HG02642 (cell line): ENCODE data around the gene PRRT2.

Experiments
- ATAC-seq: cut with Tn5 transposase; IDR thresholded peaks from one replicate; pipeline ENCODE4 v1.9.1; 2021; ENCODE audit warnings: mild to moderate bottlenecking; ENCODE audit not compliant: unreplicated experiment, poor library complexity

The PRRT2 gene

GRCh38 chr16:29809850-29810698, 1.9 kb upstream of the PRRT2 start:
- no peak for ATAC-seq

DNA sequence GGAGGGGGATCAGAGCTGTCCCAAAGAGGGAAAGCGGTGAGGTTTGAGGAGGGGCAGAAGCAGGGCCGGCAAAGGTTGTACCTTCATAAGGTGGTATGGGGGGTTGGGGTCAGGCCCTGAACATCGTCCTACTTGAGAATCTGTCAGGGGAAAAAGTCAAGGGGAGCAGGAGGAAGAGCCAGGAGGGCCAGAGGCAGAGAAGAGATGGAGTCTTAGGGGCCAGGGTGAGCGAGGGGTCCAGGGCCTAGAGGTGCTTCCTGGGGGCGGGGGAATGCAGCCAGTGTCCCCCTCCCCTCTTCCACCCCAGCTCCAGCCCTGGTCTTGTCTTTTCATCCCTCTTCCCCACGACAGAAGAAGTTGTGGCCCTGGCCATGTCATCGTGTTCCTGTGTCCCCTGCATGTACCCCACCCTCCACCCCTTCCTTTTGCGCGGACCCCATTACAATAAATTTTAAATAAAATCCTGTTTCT, 1.3 kb upstream of the PRRT2 start:
- ATAC-seq: no peak

DNA sequence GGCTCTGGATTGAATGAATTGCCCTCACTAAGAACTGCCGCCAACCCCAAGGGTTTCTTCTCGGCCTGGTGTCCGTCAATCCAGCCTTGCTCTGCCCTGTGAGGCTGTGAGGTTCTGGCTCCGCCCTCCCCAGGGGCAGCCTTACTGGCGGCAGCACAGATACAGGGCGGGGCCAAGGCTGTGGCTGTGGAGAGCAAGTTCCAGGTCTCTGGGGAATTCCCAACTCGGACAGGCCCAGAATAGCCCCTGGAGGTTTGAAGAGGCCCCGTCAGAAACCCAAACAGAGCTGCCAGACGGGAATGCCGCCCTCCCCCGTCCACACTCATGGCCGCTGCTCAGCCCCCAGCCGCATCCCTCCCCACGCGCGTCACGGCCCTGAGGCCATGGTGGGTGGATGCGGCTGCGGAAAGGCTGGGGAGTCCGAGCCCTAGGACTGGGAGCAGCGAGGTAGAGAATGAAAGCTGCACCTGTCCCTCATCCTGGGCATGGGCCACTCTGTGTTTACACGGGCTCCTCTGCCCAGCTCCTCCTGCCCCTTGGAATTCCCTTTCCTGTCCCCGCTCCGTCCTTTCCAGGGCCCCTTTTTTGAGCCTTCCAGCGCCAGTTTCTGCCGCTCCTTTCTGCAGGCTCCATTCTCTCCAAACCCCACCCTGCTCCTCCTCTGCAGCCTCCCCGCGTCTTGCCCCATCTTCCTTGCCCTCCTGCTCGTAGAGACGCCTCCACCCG, 660 bp upstream of the PRRT2 start:
- peak; percentile 31 for ATAC-seq

DNA sequence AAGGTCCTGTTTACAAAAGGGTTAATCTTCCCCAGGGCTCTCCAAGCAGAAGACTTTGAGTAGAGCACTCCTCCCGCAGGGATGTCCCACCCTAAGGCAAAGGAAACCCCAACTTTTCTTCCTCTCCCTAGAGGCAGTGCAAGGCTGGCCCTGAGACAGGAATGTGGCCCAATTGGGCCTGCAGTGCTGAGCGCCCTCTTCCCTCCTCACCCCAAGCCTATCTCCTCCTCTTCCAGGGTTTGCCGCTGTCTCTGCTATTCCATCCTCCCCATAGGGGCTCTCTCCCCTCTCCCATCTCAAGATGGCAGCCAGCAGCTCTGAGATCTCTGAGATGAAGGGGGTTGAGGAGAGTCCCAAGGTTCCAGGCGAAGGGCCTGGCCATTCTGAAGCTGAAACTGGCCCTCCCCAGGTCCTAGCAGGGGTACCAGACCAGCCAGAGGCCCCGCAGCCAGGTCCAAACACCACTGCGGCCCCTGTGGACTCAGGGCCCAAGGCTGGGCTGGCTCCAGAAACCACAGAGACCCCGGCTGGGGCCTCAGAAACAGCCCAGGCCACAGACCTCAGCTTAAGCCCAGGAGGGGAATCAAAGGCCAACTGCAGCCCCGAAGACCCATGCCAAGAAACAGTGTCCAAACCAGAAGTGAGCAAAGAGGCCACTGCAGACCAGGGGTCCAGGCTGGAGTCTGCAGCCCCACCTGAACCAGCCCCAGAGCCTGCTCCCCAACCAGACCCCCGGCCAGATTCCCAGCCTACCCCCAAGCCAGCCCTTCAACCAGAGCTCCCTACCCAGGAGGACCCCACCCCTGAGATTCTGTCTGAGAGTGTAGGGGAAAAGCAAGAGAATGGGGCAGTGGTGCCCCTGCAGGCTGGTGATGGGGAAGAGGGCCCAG, 1.0 kb downstream of the PRRT2 start:
- no peak for ATAC-seq

- ATAC-seq: no peak
These were observed 1.9 kb downstream of the PRRT2 start for GRCh38 chr16:29813644-29814562.

DNA sequence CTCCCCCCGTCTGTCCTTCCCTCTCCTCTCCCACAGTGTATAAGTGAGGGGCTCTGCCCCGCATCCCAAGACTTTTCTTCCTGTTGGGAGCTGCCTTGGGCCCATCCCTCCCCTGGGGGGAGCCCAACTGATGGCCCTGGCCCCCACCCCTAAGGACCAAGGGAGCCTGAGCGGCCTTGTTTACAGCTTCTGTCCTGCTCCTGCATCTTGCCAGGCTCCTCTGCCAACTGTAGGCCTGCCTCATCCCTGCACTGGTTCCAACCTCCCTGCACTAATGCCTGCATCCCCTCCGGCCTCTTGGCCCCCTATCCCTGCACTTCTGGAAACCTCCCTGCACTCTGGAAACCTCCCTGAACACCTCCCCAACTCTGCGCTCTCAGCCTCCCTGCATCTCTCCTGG, 2.6 kb downstream of the PRRT2 start:
- ATAC-seq: no peak

- ATAC-seq: no peak
These were observed 3.2 kb downstream of the PRRT2 start for GRCh38 chr16:29815032-29815721.

DNA sequence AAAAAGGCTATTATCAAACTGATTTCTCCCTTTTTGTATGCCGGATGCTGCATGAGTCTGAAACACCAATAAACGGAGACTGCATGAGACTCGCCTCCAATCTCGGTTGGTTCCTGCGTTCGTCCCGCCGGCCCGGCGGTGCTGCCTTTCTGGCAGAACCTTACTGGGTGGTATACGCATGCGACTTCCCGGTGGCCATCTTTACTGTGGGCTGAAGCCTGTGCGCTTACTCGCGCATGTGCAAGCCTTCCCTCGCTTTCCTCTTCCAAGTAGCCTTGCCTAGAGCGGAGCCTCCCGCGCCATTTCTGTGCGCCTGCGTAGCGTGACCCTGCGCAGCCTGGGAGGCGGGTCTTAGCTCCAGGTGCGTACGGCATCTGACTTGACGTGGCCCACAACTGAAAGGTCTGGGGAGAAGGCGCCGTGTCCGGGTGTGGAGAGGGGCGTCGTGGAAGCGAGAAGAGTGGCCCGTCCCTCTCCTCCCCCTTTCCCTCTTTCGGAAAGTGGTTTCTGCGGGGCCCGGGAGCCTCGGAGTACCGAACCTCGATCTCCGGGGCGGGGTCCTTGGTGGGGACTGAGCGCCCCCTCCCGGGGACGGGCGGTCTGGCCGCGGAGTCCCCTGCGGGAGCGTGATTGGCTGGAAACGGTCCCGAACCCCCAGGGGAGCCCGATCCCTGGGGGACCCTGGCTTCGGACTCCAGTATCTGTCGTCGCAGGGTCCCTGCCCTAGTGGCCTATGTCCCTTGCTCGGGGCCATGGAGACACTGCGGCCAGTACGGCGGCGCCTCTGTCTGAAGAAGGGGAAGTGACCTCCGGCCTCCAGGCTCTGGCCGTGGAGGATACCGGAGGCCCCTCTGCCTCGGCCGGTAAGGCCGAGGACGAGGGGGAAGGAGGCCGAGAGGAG, 4.0 kb downstream of the PRRT2 start, which contains the start of gene PAGR1:
Gene PAGR1 (plus strand): TSS at position 360 of the 901 bp plus-strand sequence. CDS start 374 bp downstream, at position 734.
- peak; percentile 67 for ATAC-seq

- ATAC-seq: peak; percentile 18
These were observed 4.9 kb downstream of the PRRT2 start for GRCh38 chr16:29816694-29817441.

- ATAC-seq: no peak
These were observed 6.1 kb downstream of the PRRT2 start for GRCh38 chr16:29818082-29818481.

- ATAC-seq: no peak
These were observed 7.5 kb downstream of the PRRT2 start for GRCh38 chr16:29819506-29819905.

- ATAC-seq: no peak
These were observed 8.3 kb downstream of the PRRT2 start, which contains the start of gene MVP for GRCh38 chr16:29820271-29820701. Gene MVP, plus strand, starts transcription at chr16:29820462. Its CDS starts 10,088 bp downstream, at chr16:29830550.

GRCh38 chr16:29820730-29821642, 9.0 kb downstream of the PRRT2 start:
- ATAC-seq: peak; percentile 41

DNA sequence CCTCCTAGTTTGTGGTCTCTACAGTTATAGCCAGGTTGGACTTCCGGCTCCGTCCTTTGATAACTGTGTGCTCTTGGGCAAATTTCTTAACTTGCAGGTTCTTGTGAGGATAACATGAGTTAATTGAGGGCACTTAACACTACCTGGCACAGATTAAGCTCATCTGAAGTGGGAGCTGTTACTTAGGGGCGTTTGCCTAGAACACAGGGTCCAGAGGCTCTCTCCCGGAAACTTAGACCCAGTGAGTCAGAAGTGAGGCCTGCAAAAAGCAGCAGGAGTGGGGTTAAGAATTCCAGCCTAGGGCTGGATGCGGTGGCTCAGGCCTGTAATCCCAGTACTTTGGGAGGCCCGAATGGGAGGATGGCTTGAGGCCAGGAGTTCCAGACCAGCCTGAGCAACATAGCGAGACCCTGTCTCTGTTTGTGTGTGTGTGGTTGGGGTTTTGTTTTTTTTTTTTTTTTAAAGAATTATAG, 9.7 kb downstream of the PRRT2 start:
- no peak for ATAC-seq

DNA sequence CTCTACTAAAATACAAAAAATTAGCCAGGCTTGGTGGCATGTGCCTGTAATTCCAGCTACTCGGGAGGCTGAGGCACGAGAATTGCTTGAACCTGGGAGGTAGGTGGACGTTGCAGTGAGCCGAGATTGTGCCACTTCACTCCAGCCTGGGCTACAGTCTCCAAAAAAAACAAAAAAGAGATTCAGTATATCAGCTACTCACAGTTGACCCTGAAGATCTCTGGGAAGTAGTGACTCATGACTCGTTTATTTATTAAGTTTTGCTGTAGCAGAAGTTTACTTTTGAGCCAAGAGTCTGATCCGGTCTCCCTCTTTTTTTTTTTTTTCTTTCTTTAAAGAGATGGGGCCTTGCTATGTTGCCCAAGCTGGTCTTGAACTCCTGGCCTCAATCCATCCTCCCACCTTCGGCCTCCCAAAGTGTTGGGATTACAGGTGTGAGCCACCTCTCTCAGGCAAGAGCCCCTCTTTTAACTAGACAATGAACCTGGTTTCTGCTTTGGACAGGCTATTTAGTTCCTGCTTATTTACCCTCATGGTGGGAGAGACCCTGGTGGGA, 12.7 kb downstream of the PRRT2 start:
- no peak for ATAC-seq
